ENCODE measurements around the gene CWC27.

DNA sequence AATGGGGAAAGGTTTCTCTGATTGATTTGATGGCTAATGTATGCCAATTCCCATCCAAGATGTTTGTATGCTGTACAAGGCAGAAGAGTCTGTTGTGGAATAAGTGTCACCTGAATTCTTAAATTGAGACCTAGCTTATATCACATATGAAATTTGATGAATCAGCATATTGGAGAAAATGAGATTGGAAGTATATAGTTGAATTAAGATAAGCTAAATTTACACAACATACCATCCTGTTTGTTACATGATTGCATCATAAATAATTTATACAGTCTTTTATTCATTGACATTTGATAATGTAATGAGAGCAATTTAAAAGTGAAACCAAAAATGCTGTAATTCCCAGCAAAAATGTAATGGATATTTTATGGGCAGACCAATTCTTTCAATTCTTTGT, 1.1 kb downstream of the CWC27 start:
- TF ChIP-seq, protein P1, sequence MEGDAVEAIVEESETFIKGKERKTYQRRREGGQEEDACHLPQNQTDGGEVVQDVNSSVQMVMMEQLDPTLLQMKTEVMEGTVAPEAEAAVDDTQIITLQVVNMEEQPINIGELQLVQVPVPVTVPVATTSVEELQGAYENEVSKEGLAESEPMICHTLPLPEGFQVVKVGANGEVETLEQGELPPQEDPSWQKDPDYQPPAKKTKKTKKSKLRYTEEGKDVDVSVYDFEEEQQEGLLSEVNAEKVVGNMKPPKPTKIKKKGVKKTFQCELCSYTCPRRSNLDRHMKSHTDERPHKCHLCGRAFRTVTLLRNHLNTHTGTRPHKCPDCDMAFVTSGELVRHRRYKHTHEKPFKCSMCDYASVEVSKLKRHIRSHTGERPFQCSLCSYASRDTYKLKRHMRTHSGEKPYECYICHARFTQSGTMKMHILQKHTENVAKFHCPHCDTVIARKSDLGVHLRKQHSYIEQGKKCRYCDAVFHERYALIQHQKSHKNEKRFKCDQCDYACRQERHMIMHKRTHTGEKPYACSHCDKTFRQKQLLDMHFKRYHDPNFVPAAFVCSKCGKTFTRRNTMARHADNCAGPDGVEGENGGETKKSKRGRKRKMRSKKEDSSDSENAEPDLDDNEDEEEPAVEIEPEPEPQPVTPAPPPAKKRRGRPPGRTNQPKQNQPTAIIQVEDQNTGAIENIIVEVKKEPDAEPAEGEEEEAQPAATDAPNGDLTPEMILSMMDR (IDR thresholded peaks at IDR 0.05): no peak
- TF ChIP-seq POLR2A (IDR thresholded peaks at IDR 0.05; ENCODE audit: low read length): no peak
